GM12865 (cell line): ENCODE results near the gene STAG1.

ENCODE experiments used
- DNase-seq: peaks from one replicate; pipeline ENCODE4 v3.0.0; 2010; ENCODE audit warnings: low read depth
- H3K4me3 ChIP-seq: 2 replicates; pipeline ENCODE4 v1.5.1; 2011; ENCODE audit warnings: mild to moderate bottlenecking, low read depth, low read length, control low read depth
- CTCF ChIP-seq: IDR thresholded peaks from 2 replicates; pipeline ENCODE4 v1.5.1; 2011; ENCODE audit warnings: low read length, control low read depth, low read depth, inconsistent platforms; ENCODE audit not compliant: insufficient read depth; ENCODE audit errors: missing control alignments

The STAG1 gene

GRCh38 chr3:136464502-136464901 lies 287.7 kb downstream of the STAG1 start:
- no peak overlapping the region for H3K4me3 ChIP-seq
- no peak for DNase-seq
- no peak for TF ChIP-seq CTCF

GRCh38 chr3:136463170-136463569 lies 289.0 kb downstream of the STAG1 start:
- TF ChIP-seq CTCF = no peak
- DNase-seq = no peak
- no peak overlapping the region for H3K4me3 ChIP-seq

- no peak for DNase-seq
- no peak for TF ChIP-seq CTCF
- no peak overlapping the region for H3K4me3 ChIP-seq
Observed at GRCh38 chr3:136457793-136458192, 294.4 kb downstream of the STAG1 start.

- DNase-seq = no peak
- H3K4me3 ChIP-seq = no peak overlapping the region
- TF ChIP-seq CTCF = no peak
Observed at GRCh38 chr3:136456196-136456595, 296.0 kb downstream of the STAG1 start.

GRCh38 chr3:136444581-136444980 lies 307.6 kb downstream of the STAG1 start:
- no peak overlapping the region for H3K4me3 ChIP-seq
- no peak for TF ChIP-seq CTCF
- DNase-seq = no peak

- no peak overlapping the region for H3K4me3 ChIP-seq
- DNase-seq = no peak
- no peak for TF ChIP-seq CTCF
Observed at GRCh38 chr3:136437043-136437442, 315.1 kb downstream of the STAG1 start.

GRCh38 chr3:136434429-136434828 lies 317.7 kb downstream of the STAG1 start:
- no peak for TF ChIP-seq CTCF
- no peak for DNase-seq
- no peak overlapping the region for H3K4me3 ChIP-seq
